HG03460 (cell line): ENCODE data around the gene ITPRID1.
A peak's percentile ranks its signal among the peaks of the same experiment; 100 is the strongest.

Experiments used
- ATAC-seq: cut with Tn5 transposase; IDR thresholded peaks from one replicate; pipeline ENCODE4 v1.9.1; 2021; ENCODE audit not compliant: unreplicated experiment

Gene ITPRID1

DNA sequence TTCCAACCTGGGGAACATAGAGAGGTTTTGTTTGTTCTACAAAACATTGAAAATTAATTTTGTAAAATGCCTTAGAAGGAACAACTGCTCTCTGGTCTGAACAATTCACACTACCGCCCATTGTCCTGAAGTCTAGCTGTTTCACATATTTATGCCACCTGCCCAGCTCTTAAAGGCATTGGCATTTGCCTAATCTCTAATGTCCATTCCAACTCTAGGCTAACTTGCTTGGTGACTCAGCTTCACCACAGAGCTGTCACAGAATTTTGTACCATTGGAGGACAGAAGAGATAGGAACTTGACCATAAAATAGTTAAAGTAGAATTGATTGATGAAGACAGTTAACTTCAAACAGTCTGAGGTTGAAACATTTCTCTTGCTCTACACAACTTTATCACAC is 119.6 kb downstream of the ITPRID1 start:
- no peak for ATAC-seq

DNA sequence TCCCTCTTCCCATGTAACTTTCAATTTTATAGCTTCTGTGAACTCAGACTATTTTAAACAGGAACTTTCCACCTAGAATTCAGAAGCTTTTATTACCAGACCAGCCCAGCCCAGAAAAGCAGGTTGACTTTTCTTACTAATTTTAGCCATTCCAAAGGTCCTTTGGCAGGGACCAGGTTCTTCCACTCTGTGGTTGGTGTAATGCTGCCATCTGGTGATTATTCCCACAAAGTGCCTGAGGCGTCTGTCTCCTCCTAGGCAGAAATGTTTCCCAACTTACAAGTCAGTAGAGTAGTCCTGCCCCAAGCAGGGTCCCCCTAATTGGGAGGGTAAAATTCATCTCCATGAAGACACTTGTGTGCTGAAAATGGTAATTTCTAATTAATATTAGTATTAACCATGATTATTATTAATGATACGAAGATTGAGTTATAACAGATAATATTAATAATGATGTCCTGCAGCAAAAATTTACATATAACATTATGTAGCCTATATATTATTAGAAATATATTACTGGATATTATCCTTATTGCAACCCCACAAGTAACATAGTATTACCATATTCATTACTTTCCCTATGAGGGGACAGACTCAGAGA is 120.1 kb downstream of the ITPRID1 start:
- no peak for ATAC-seq

DNA sequence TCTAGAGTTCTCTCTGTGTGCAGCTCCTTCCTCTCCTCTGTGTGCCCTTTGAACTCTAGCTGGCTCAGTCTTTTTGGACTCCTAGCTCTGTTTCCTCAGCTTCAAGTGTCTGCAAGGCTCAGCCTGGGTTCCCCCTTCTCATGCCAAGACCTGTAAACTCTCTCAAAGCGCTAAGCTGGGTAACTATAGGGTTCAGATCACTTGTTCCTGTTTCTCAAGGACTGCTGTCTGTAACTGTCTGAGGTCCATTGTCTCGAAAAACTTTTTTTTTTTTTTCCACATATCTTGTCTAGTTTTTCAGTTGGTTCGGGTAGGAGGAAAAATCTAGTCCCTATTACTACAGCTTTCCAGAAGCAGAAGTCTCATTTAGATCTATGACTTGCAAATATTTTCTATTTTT is 126.5 kb downstream of the ITPRID1 start:
- ATAC-seq = no peak

DNA sequence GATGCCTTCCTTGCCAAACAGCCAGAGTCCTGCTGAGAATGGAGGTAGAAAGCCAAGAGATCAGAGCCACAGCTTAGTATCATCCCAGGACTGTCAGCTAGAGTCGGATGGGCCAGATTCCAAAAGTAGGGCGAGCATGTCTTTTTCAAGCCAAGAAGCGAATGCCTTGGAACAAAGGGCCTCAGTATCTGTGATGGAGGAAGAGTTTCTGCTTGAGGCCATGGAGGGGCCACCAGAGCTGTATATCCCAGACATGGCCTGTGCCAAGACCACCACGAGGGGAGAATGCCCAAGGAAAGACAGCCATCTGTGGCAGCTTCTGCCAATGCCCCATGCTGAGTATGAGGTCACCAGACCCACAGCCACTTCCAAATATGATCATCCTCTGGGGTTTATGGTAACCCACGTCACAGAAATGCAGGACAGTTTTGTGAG is 128.8 kb downstream of the ITPRID1 start:
- ATAC-seq = no peak

DNA sequence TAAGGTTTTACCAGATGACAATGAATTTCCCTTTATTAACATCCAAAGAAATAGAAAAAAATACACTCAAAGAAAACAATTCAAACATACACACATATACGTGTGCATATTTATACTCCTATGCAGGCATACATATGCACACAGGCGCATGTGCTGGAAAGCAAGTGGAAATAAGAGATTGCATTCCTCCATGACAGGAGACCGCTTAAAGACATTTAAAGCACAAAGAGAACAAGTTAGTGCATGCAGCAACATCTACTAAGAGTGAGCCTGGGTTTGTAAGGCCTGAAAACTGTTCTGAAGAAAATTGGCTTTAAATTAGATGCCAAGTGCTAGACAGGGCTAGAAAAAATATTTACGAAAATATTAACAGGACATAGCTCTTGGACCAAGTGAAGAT is 133.1 kb downstream of the ITPRID1 start:
- ATAC-seq = no peak

DNA sequence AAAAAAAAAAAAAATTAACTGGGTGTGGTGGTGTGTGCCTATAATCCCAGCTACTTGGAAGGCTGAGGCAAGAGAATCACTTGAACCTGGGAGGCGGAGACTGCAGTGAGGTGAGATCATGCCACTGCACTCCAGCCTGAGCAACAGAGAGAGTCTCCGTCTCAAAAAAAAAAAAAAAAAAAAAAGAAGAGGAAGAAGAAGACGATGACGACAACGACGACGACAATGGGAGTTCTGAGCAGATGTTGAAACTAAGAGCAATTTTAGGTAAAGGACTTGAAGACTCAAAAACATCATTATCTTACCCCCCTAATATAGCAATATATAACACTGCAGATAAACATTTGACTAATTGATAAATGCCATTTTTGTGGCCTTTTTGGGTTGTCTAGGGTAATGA is 133.6 kb downstream of the ITPRID1 start:
- no peak for ATAC-seq

DNA sequence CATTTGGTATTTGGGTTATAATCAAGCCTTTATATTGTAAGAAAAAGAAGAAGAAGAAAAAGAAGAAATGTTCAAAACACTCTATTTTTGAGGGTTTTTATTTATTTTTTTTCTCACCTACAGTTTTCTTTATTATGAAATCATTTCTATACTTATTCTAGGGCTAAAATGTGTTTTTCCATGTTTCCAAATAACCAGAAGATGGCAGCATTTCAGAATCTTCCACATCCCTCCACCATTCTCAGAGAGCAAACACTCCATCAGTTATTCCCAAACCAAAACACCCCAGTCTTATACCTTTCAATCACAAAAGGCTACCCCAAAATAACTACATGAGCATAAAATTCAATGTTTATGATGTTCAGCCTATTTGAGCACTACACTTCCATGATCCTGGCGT is 134.4 kb downstream of the ITPRID1 start:
- ATAC-seq = no peak

DNA sequence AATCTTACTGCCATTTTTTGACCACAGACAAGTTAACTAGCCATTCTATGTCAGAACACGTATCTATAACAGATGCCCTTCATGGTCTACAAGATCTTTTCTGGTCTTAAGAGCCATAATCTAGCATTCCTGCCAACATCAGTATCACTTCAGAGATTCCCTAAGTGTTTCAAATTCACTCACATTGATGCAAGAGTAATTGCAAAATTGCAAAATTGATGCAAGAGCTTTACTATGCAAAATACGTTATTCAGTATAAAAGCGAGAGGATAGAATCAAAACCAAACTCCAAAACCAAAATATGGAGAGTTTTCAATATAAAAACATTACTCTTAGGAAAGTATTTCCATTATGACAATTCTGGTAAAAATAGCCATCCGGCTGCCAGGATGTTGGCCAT is 135.0 kb downstream of the ITPRID1 start:
- ATAC-seq = no peak

DNA sequence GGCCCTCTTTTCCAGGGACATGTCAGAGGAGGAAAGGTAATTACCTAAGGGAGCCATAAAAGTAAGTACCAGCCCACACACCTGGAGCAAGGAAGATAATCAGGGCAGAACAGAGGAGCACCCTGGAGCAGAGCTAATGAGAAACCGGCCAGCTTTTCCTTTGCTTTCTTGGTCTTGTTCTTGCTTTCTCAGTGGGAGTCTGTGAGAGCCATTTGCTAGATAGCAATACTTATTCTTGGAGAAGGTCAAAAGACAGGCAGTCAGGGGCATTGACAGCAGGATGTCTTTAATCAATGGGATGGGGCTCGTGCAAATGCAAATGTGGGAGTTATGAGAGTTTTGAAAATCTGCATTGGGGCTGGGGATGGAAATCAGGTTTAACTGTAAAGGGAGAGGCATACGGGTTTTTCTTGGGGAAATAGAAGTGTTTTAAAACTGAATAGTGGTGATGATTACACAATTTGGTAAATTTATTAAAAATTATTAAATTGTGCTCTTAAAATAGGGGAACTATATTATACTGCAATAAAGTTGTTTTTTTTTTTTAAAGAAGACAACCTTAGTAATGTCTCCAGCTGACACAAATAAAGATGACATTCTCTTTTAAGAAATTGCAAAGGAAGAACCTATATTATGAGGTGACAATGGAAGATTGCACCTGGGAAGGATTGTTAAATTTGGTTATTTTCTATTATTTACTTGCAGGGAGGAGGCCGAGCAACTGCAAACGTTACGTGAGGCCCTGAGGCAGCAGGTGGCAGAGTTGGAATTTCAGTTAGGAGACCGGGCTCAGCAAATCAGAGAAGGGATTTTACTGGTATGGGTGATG is 137.6 kb downstream of the ITPRID1 start:
- no peak for ATAC-seq

DNA sequence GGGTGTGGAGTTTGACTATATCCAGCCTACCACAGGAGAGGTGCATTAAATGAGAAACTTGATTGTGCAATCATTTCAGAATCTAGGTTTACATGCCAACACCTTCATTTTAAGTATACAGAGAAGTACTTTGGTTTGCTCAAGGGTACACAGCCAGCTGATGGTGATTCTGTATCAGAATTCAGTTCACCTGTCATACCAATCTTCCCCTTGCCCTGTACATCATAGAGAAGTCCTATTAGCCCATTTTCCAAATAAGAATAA is 138.1 kb downstream of the ITPRID1 start:
- no peak for ATAC-seq

DNA sequence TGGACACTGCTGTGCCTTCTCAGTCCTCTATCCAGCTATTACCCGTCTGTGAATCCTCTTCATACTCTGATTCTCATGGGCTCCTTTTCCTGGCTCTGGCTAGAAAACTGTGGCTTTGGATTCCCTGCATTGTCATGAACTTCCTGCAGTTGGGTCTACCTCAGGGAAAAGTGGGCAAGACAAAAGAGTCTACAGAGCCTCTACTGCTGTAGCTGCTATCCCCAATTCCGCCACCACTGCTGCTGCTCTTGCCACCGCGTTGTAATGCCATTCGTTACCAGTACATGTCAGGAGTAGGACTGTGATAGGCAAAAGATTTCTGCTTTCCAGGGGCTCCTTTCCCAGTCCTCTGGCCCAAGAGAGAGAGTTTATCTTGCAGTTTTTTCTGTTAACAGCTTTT is 149.2 kb downstream of the ITPRID1 start:
- no peak for ATAC-seq

DNA sequence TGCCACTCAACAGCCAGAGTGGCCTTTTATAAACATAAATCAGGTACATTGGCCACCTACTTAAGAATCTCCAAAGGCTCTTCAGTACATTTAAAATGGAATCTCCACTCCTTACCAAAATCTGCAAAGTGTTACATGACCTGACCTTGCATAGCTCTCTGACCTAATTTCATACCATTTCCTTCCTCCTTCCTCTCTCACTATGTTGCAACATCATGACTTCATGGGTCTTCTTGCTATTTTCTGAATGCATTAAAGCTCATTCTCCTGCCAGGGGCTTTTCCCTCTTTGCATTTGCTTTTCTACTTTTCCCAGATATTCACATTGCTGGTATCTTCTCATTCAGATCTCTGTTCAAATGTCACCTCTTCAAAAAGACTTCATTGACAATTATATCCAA is 151.0 kb downstream of the ITPRID1 start:
- ATAC-seq = no peak

DNA sequence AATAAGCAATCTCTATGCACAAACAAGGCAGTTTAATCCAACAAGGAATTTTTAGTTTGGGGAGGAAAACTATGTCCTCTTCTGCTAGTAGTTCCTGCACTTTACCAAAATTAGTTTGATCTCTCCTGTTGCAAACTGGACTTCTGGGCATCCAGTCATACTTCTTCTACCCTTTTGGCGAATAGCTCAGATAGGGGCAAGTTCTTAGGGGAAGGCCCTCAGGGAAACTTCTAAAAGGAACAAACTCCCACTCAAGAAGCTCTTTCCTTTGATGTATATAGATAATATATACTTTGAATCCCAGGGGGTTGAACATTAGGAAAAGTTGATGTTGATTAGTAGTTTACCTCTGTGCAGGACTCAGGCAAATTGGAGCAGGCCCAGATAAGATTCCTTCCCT is 151.7 kb downstream of the ITPRID1 start:
- ATAC-seq = no peak

DNA sequence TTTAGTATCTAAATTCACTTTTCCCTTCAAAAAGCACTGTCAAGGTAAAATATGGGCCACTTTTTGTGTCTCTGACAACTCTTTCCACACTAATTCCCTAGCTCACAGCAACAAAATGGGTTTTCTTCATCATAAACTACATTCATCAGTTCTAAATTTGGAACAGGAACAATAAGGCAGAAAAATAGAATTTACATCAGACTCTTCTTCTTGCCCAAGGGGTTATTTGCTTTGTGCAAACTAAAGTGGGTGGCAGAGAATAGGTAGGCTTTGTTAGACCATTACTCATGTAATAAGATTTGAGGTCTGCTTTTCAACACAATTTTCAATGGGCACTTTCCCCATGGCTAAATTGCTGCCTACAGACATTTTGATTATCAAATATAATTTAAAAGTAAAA is 155.6 kb downstream of the ITPRID1 start:
- no peak for ATAC-seq

DNA sequence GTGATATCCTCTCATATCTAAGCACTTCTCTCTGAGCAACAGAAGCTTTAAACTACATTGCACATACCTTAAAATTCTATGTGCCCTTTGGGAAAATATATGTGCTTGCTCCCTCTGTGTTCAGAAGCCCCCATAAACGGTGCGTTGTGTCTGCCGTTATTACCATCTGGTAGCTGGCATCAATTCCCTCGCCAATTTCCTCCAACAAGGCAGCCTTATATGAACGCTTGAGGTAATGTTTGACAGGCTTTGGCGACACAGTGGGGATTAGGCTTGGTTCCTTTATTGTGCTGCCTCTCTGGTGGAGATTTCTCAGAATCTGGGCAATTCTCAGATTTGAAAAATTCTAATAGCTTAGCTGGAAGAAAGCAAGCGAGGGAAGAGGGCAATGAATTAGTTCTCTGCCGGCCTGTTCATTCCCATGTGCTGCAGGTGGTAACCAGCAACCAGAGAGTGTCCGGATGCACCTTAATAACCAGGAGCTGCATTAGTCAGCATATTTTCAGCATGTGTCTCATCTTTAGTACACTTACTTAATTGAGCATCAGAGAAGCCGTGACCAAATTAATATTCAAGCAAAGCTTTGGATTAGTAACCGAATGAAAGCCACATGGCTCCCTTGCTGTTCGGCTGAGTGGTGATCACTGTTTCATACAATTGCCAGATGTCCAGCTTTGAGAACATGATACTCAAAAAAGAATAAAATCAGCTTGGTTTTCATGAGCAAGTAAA is 165.8 kb downstream of the ITPRID1 start:
- ATAC-seq = no peak

DNA sequence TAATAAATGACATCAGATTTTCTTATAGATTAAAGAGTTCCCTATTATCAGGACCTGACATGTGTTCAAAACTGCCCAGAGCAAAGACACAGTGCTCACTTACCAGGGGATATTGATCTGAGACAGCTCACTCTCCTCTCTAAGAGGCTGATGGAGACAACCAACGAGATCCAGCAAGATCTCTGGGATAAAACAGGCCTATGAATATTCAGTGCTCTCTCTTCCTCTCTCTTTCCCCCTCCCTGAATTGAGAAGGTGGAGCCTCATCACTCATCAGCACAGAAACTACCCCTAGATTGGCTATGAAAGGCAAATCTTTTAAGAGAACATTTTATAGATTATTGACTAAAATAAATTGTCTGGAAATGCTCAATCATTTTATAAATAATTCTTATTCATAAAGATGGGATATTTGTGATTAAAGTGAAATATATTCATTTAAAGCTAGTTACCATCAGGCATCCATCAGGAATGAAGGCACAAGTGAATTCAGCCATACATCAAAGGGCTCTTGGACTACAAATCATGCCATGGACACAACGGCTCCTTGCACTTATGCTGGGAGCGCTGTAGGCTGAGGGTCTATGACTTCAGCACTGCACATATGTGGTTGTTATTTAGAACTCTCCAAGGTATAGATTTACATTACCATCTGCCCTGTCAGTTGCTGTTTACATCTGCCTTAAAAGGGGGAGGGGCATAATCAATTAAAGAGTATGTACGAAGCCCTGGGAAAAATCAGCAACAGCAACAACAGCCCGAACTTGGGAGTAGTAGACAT is 169.7 kb downstream of the ITPRID1 start:
- ATAC-seq = no peak

DNA sequence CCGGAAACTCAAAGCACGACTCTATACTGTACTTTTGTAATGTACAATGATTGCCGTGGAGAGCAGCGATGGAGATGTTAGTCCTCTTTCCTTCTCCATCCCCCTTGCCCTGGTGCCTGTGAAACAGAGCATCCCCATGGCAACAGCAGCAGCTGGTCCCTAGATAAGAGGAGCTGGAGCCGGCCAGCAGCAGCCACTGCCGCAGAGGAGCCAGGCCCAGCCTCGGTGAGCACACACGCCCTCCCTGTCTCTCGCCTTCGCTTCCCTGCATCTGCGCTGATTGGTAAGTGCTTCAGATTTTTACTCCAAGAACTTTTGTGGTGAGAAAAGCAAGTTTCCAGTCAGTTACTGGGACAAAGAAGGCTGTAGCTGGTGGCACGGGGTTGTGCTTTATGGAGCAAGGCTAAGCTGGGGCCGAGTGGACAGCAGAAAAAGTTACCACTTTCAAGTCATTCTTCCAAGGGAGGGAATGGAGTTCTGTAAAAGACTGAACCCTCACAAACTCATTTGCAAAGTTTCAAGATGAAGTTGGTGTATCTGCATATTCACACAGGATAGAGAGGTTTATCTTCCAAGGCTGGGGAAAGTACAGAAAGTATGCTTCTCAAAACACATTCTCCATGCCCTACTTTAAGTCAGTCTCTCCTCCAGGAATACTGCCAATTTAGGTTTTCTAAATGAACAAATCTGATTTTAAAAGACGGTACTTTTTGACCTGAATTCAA is 173.3 kb downstream of the ITPRID1 start, which contains the start of gene PPP1R17:
Gene PPP1R17, plus strand, starts transcription at position 192 of the 725 bp plus-strand sequence. CDS start 5,227 bp downstream, outside the sequence.
- ATAC-seq = no peak

DNA sequence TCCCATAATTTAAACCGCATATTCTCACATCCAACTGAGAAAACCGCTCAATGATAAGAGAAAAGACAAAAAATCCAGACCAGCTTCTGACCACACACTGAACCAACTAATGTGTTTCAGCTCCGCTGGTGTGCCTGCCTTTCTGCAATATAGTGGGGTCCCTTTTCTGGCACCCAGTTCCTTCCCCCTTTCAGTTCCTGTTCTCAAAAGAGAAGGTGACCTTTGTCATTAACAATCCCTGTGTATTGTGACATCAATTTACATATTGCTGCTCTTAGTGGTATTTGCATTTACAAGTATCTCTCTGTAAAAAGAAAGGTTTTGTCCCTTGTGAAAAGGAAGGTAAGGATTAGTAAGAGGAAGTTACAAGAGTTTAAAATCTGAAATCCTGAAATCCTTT is 174.5 kb downstream of the ITPRID1 start:
- peak; percentile 90 for ATAC-seq

DNA sequence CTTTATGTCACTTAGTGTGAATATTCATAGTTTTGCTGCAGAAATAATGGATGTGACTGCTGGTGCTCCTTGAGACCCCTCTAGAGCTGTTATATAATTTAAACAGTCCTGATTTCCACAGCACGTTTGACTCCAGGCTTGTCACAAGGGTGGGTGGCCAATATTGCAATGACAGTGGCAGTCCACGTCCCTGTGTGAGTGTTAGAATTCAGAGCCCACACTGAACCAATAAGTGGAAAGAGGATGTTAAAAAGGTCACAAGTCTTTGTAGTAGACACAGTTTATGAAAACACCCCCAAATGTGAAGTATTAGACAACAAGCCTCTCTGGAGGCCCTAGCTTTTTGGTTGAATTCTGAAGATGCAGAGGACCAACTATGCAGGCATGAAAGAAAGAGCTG is 175.1 kb downstream of the ITPRID1 start:
- ATAC-seq = no peak

DNA sequence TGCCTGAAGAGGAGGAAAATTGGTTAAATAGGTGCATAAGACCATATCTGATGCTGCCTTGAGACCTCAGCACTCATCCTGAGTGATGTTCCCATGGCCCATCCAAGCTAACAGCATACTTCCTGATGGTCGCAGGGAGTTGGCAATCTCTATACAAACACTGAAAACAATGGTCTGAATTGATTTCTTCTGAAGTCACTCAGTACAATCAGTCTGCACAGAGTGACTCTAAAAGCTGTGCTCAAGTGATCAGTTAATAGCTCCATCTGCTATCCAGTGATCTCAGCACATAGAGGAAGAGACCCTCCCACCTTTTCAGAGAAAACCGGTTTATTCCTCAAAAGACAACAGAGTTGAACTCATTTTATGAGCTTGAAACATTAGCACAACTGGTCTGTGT is 177.0 kb downstream of the ITPRID1 start:
- no peak for ATAC-seq

DNA sequence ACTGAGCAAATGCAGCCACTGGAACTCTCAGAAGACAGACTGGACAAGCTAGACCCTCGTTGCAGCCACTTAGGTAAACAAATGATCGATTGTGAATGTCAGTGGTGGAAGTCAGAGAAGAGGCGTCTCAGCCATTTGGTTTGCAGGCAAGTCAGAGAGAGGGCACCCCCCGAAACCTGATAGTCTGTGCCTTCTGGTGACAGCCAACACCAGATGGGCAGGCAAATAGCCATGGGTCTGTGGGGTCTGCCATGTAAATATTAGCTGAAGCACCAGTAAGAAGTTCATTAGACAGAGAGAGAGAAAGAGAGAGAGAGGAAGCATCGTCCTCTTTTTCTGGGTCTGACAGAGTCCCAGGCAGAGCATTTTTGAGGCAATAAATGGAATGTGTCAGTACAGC is 178.6 kb downstream of the ITPRID1 start:
- ATAC-seq = no peak
